ENCODE results near the gene STAG1. TPM values are rescaled to one million over a fixed set of nuclear protein-coding genes. Genes with fewer than 3 reads are reported as not detected.

STAG1 gene
- total and polyA plus RNA-seq, 9 donors = 18.7 to 66.3 (median 55.8) TPM

DNA sequence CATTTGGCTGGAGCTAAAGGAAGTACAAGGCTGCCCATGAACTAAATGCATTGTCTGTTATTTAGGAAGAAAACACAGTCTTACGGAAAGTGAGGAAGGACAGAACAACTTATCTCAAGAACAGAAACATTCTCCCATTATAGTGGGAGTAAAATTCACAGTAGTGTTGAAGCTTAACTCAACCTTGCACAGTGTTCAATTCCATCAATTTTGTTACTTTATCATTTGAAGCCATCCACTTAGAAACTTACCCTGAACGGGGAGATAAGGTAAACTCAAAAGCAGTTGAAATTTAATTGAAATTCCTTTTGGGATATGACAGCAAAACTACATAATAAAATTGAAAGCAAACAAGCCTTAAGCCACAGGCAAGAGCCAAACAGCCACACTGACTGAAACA, 315.1 kb downstream of the STAG1 start:
- Histone ChIP-seq H3K4me3 (no peak overlapping the region), H3K36me3 (no peaks in the 10 kb centered on the region), H3K9me3 (no peaks in the 10 kb centered on the region), H3K4me1 (ENCODE audit: insufficient read depth) (no peaks in the 10 kb centered on the region), H3K27ac (no peak overlapping the region), H3K27me3 (no peaks in the 10 kb centered on the region)
- no peak for DNase-seq
- 70 to 77% (median 73%) methylated on average over 2 of the region's 2 CpGs for WGBS, 3 donors
- intact Hi-C loops (cut with DNase I) = no loop called here
- TF ChIP-seq POLR2A (IDR thresholded peaks at IDR 0.05) = no peak
- no peak for TF ChIP-seq EP300 (IDR thresholded peaks at IDR 0.05)
- TF ChIP-seq, protein P1, sequence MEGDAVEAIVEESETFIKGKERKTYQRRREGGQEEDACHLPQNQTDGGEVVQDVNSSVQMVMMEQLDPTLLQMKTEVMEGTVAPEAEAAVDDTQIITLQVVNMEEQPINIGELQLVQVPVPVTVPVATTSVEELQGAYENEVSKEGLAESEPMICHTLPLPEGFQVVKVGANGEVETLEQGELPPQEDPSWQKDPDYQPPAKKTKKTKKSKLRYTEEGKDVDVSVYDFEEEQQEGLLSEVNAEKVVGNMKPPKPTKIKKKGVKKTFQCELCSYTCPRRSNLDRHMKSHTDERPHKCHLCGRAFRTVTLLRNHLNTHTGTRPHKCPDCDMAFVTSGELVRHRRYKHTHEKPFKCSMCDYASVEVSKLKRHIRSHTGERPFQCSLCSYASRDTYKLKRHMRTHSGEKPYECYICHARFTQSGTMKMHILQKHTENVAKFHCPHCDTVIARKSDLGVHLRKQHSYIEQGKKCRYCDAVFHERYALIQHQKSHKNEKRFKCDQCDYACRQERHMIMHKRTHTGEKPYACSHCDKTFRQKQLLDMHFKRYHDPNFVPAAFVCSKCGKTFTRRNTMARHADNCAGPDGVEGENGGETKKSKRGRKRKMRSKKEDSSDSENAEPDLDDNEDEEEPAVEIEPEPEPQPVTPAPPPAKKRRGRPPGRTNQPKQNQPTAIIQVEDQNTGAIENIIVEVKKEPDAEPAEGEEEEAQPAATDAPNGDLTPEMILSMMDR (IDR thresholded peaks at IDR 0.05) = no peak

DNA sequence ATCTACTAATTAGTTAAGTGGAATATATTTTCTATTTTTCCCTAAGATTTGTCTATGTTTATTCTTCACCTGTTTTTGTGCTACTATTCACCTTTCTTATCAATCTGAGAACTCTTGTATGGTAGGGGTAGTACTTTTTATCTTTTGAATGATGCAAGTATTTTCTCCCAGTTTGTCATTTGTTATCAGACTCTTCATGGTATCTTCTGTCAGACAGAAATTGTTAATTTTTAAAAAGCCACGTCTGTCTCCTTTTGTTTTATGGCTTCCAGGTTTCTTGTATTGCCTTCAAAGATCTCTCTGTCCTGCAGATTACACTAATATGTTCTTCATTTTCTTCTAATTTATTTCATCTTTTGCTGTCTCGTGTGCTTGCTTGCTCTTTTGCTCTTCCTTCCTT, 317.7 kb downstream of the STAG1 start:
- 45 to 59% (median 56%) methylated on average over 2 of the region's 2 CpGs for WGBS, 3 donors
- Histone ChIP-seq H3K9me3 (no peaks in the 10 kb centered on the region), H3K27me3 (no peaks in the 10 kb centered on the region), H3K36me3 (no peaks in the 10 kb centered on the region), H3K4me3 (no peak overlapping the region), H3K27ac (no peak overlapping the region), H3K4me1 (ENCODE audit: insufficient read depth) (no peaks in the 10 kb centered on the region)
- no peak for DNase-seq
- no peak for TF ChIP-seq EP300 (IDR thresholded peaks at IDR 0.05)
- TF ChIP-seq POLR2A (IDR thresholded peaks at IDR 0.05) = no peak
- TF ChIP-seq, protein P1 (IDR thresholded peaks at IDR 0.05) = no peak
- intact Hi-C loops (cut with DNase I) = no loop called here

DNA sequence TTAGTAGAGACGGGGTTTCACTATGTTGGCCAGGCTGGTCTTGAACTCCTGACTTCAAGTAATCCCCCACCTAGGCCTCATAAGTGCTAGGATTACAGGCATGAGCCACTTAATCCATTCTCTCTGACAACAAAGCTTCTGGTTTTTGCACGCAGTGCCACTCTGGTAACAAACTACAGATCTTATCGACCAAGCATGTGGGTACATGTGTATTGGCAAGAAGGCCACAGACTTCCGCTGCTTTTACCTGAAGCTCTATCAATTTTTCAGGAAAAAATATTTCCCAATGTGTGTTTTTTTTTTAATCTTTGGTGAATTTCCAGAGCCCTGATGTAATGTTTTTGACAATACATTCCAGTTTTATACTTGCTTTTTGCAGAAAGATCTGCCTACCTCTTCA, 319.5 kb downstream of the STAG1 start:
- Histone ChIP-seq H3K4me1 (ENCODE audit: insufficient read depth) (no peaks in the 10 kb centered on the region), H3K27ac (no peak overlapping the region), H3K27me3 (no peaks in the 10 kb centered on the region), H3K9me3 (no peaks in the 10 kb centered on the region), H3K4me3 (no peak overlapping the region), H3K36me3 (no peaks in the 10 kb centered on the region)
- TF ChIP-seq POLR2A (IDR thresholded peaks at IDR 0.05) (no peak), EP300 (IDR thresholded peaks at IDR 0.05) (no peak)
- TF ChIP-seq, protein P1 (IDR thresholded peaks at IDR 0.05) = no peak
- intact Hi-C loops (cut with DNase I) = no loop called here
- WGBS, 3 donors = 98 to 99% (median 99%) methylated on average over 4 of the region's 4 CpGs
- no peak for DNase-seq

DNA sequence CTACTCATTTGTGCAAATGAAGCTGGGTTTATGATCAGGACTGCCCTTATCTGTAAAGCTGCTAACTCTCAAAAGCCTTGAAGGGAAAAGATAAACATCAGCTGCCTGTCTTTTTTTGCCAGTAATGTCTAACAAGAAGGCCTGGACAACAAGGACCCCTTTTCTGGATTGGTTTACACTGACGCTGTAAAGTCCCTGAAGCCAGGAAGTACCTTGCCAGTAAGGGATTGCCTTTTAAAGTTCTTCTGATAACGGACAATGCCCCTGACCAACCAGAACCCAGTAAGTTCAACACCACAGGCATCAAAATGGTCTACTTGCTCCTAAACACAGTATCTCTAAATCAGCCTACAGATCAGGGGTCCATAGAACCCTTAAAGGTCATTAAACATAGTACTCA, 324.0 kb downstream of the STAG1 start:
- no peaks in the 10 kb centered on the region for H3K4me1 ChIP-seq (ENCODE audit: insufficient read depth)
- no peaks in the 10 kb centered on the region for H3K9me3 ChIP-seq
- intact Hi-C loops (cut with DNase I) = no loop called here
- TF ChIP-seq, protein P1 (IDR thresholded peaks at IDR 0.05) = no peak
- TF ChIP-seq EP300 (IDR thresholded peaks at IDR 0.05) (no peak), POLR2A (IDR thresholded peaks at IDR 0.05) (no peak)
- H3K27me3 ChIP-seq = no peaks in the 10 kb centered on the region
- no peak for DNase-seq
- WGBS, 3 donors = 91 to 97% (median 96%) methylated on average over 2 of the region's 2 CpGs
- H3K4me3 ChIP-seq = no peak overlapping the region
- no peak overlapping the region for H3K27ac ChIP-seq
- H3K36me3 ChIP-seq = no peaks in the 10 kb centered on the region

DNA sequence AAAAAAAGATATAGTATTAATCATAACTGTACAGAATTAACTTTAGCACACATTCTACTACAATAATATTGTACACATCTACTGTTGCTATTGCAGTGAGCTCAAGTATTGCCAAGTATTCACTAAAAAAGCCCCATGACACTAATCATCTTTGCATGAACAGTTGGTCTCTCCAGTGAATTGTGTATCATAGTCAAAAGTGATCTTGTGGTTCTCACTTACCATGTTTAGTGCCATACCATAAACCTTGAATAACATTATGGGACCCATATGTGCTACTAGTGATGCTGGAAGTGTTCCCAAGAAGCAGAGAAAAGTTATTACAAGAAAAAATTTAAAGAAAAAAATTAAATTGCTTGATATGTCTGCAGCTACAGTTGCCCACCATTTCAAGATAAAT, 324.9 kb downstream of the STAG1 start:
- intact Hi-C loops (cut with DNase I) = loop anchor here in 1 of 4 donors (2.0 kb wide), 1 partner anchor 20 kb away; no protein-coding TSS in a partner anchor
- no peak overlapping the region for H3K4me3 ChIP-seq
- H3K36me3 ChIP-seq = no peaks in the 10 kb centered on the region
- no peak overlapping the region for H3K27ac ChIP-seq
- DNase-seq = no peak
- H3K27me3 ChIP-seq = no peaks in the 10 kb centered on the region
- no peaks in the 10 kb centered on the region for H3K9me3 ChIP-seq
- H3K4me1 ChIP-seq (ENCODE audit: insufficient read depth) = no peaks in the 10 kb centered on the region
- TF ChIP-seq, protein P1 (IDR thresholded peaks at IDR 0.05) = no peak
- TF ChIP-seq EP300 (IDR thresholded peaks at IDR 0.05) (no peak), POLR2A (IDR thresholded peaks at IDR 0.05) (no peak)
